GM18951 (cell line): ENCODE measurements around the gene KLF9.

Experiments
- POLR2A ChIP-seq: IDR thresholded peaks from 4 replicates; pipeline ENCODE4 v1.6.1; 2011; ENCODE audit warnings: mild to moderate bottlenecking; ENCODE audit not compliant: insufficient read length, insufficient read depth; ENCODE audit errors: extremely low read depth
- in situ Hi-C: fragments of 300-500 bp; cut with MboI; formaldehyde crosslinking; loops from one replicate; pipeline ENCODE4 v1.12.0; 2022; ENCODE audit warnings: low sequenced_read_pairs, mixed read lengths, inconsistent platforms; ENCODE audit not compliant: unreplicated experiment

Gene KLF9

GRCh38 chr9:70439991-70440706, 25.7 kb upstream of the KLF9 start:
- in situ Hi-C loops: no loop called here
- no peak for TF ChIP-seq POLR2A

- no peak for TF ChIP-seq POLR2A
- in situ Hi-C loops: no loop called here
Observed at GRCh38 chr9:70438341-70438928, 24.0 kb upstream of the KLF9 start.

GRCh38 chr9:70435948-70436347, 21.5 kb upstream of the KLF9 start:
- TF ChIP-seq POLR2A: no peak
- in situ Hi-C loops: no loop called here

- in situ Hi-C loops: no loop called here
Observed at GRCh38 chr9:70429899-70430298, 15.4 kb upstream of the KLF9 start.

GRCh38 chr9:70428781-70429180, 14.3 kb upstream of the KLF9 start:
- in situ Hi-C loops: no loop called here

More at GRCh38 chr9:70429899-70430298, 15.4 kb upstream of the KLF9 start:
- TF ChIP-seq POLR2A: no peak

GRCh38 chr9:70427161-70427945, 12.9 kb upstream of the KLF9 start:
- in situ Hi-C loops: no loop called here
- no peak for TF ChIP-seq POLR2A

More at GRCh38 chr9:70428781-70429180, 14.3 kb upstream of the KLF9 start:
- TF ChIP-seq POLR2A: no peak

- no peak for TF ChIP-seq POLR2A
- in situ Hi-C loops: no loop called here
Observed at GRCh38 chr9:70425192-70425591, 10.7 kb upstream of the KLF9 start.

GRCh38 chr9:70422371-70423043, 8.1 kb upstream of the KLF9 start:
- TF ChIP-seq POLR2A: no peak
- in situ Hi-C loops: no loop called here

- in situ Hi-C loops: no loop called here
Observed at GRCh38 chr9:70421272-70422180, 7.1 kb upstream of the KLF9 start.

GRCh38 chr9:70420441-70421271, 6.2 kb upstream of the KLF9 start:
- in situ Hi-C loops: no loop called here
- no peak for TF ChIP-seq POLR2A

More at GRCh38 chr9:70421272-70422180, 7.1 kb upstream of the KLF9 start:
- TF ChIP-seq POLR2A: no peak
